Fibroblast of skin of abdomen (primary cell): Measurements from ENCODE around the gene CCDC9. TPM values are rescaled to one million over a fixed set of nuclear protein-coding genes. Genes with fewer than 3 reads are reported as not detected.

Experiments used
- DNase-seq: peaks from one replicate; pipeline ENCODE4 v3.0.0-alpha.2; 2013
- polyA plus RNA-seq, 2 experiments: library from polyadenylated mRNA; unstranded; fragments of 120-200 nt; gene quantifications; one replicate each; pipeline ENCODE4 v1.2.1, GENCODE V29; 2013; ENCODE audit not compliant: insufficient read length in 2 of 2

The CCDC9 gene
- polyA plus RNA-seq (2013, experiment 1 of 2; ENCODE audit: insufficient read length): 36.3 TPM
- 34.7 TPM for polyA plus RNA-seq (2013, experiment 2 of 2; ENCODE audit: insufficient read length)

- peak; percentile 97 for DNase-seq
These were observed at the start of gene CCDC9 for GRCh38 chr19:47255879-47256692. TSS of gene CCDC9 (plus strand) at chr19:47256525. CDS start at chr19:47258401, 1,876 bp downstream.

- no peak for DNase-seq
These were observed 46.8 kb upstream of the CCDC9 start for GRCh38 chr19:47209319-47210179.

GRCh38 chr19:47210180-47210490 lies 46.2 kb upstream of the CCDC9 start:
- no peak for DNase-seq

GRCh38 chr19:47210689-47211316 lies 45.5 kb upstream of the CCDC9 start:
- DNase-seq: peak; percentile 81

- no peak for DNase-seq
These were observed 40.7 kb upstream of the CCDC9 start for GRCh38 chr19:47215581-47215980.

- no peak for DNase-seq
These were observed 35.1 kb upstream of the CCDC9 start for GRCh38 chr19:47221080-47221841.

GRCh38 chr19:47221890-47222289 lies 34.4 kb upstream of the CCDC9 start:
- DNase-seq: no peak

GRCh38 chr19:47225746-47226425 lies 30.4 kb upstream of the CCDC9 start:
- peak; percentile 91 for DNase-seq

- DNase-seq: peak; percentile 74
These were observed 29.6 kb upstream of the CCDC9 start for GRCh38 chr19:47226426-47227351.

- peak; percentile 94 for DNase-seq
These were observed 28.8 kb upstream of the CCDC9 start for GRCh38 chr19:47227352-47228167.

GRCh38 chr19:47228168-47228936 lies 28.0 kb upstream of the CCDC9 start:
- no peak for DNase-seq

GRCh38 chr19:47228937-47229675 lies 27.2 kb upstream of the CCDC9 start:
- no peak for DNase-seq

- DNase-seq: no peak
These were observed 26.7 kb upstream of the CCDC9 start for GRCh38 chr19:47229676-47230053.

GRCh38 chr19:47230054-47230920 lies 26.0 kb upstream of the CCDC9 start:
- DNase-seq: peak; percentile 47

- no peak for DNase-seq
These were observed 25.5 kb upstream of the CCDC9 start, which contains the start of gene BBC3 for GRCh38 chr19:47230921-47231214. TSS of gene BBC3 (minus strand) at chr19:47231199. CDS start at chr19:47228431, 2,768 bp downstream.

GRCh38 chr19:47231215-47232054 lies 24.9 kb upstream of the CCDC9 start:
- peak; percentile 91 for DNase-seq
